GM12878 (cell line): ENCODE data around the gene NT5DC4. TPM values are rescaled to one million over a fixed set of nuclear protein-coding genes. Genes with fewer than 3 reads are reported as not detected.

Experiments
- BCLAF1 ChIP-seq: fragments of 450-650 bp; IDR thresholded peaks from 2 replicates; pipeline ENCODE4 v1.6.1; 2017; ENCODE audit warnings: antibody characterized with exemption, mild to moderate bottlenecking, moderate library complexity
- GATAD2B ChIP-seq: fragments of 450-650 bp; conservative IDR thresholded peaks from 2 replicates; pipeline ENCODE4 v1.6.1; 2017; ENCODE audit warnings: low read depth, mild to moderate bottlenecking, moderate library complexity
- NKRF ChIP-seq: fragments of 450-650 bp; conservative IDR thresholded peaks from 2 replicates; pipeline ENCODE4 v1.6.1; 2017; ENCODE audit warnings: mild to moderate bottlenecking, moderate library complexity
- POLR2A ChIP-seq: IDR thresholded peaks from 2 replicates; pipeline ENCODE4 v1.6.1; 2011; ENCODE audit warnings: low read depth, mild to moderate bottlenecking, low read length
- ZBTB4 ChIP-seq: fragments of 450-650 bp; formaldehyde crosslinking; IDR thresholded peaks from 2 replicates; pipeline ENCODE4 v1.4.0; 2022; ENCODE audit warnings: mild to moderate bottlenecking, moderate library complexity
- polyA plus RNA-seq, 11 experiments: library from polyadenylated mRNA; depleted of rRNA in 4 of 11; unstranded in 6 of 11; stranded (reverse) in 5 of 11; fragments of >200 nt; fragmentation: Nextera tagmentation in 4 of 11; fragmentation: Illumina TruSeq in 1 of 11; extraction: Ambion mirVana in 4 of 11; extraction: Trizol in 1 of 11; gene quantifications; 1 replicate in 1 of 11; 2 replicates in 10 of 11; pipeline versions ENCODE4 v1.2.1 to v1.2.3, GENCODE V29; 2011 to 2016; ENCODE audit warnings: inconsistent platforms in 2 of 11, missing spikeins in 2 of 11, low read depth in 1 of 11
- total RNA-seq, 4 experiments: library from RNA; depleted of rRNA in 3 of 4; stranded (reverse); fragments of >200 nt in 3 of 4; fragmentation: Illumina TruSeq in 1 of 4; extraction: Trizol in 1 of 4; gene quantifications; 2 replicates each; pipeline versions ENCODE4 v1.2.1 to v1.2.3, GENCODE V29; 2013 to 2021

Gene NT5DC4
- total and polyA plus RNA-seq, 10 of the 15 experiments (the other 5 are each of a cell fraction or from before 2014, with no cell fraction given) = 0.04 to 2.6 (median 0.32) TPM; not detected in 2

- no peak for TF ChIP-seq ZBTB4 (CRISPR knock-in tag)
- no peak for TF ChIP-seq NKRF
- TF ChIP-seq GATAD2B = no peak
- TF ChIP-seq BCLAF1 = no peak
- TF ChIP-seq POLR2A = no peak
Observed at GRCh38 chr2:112703684-112704083, 17.1 kb upstream of the NT5DC4 start (continued).
